RWPE2 (cell line): Measurements from ENCODE around the gene ZNF536.
"Not testable (repeated sequence)": the region's sequence is repeated elsewhere in the genome, so short reads cannot be mapped to it uniquely, and the experiment has no call there.

Experiments
- ATAC-seq: fragments of 200-7000 bp; cut with Tn5 transposase; 3 replicates; pipeline ENCODE4 v1.9.1; 2021; ENCODE audit warnings: low read depth
- DNase-seq: peaks from one replicate; pipeline ENCODE4 v3.0.0-alpha.2; 2020; ENCODE audit warnings: low spot score
- H3K27ac ChIP-seq: fragments of 450-650 bp; 2 replicates; pipeline ENCODE4 v1.5.1; 2017; ENCODE audit warnings: mild to moderate bottlenecking; ENCODE audit not compliant: poor library complexity, severe bottlenecking
- H3K27me3 ChIP-seq: fragments of 250-450 bp; sonication (Bioruptor Pico); 2 replicates; pipeline ENCODE4 v1.5.1; 2021; ENCODE audit warnings: mild to moderate bottlenecking, moderate library complexity; ENCODE audit not compliant: insufficient read depth, poor library complexity, severe bottlenecking
- H3K36me3 ChIP-seq: fragments of 250-450 bp; sonication (Bioruptor Pico); 2 replicates; pipeline ENCODE4 v1.5.1; 2020; ENCODE audit warnings: low read depth, mild to moderate bottlenecking, moderate library complexity
- H3K4me1 ChIP-seq: fragments of 250-450 bp; sonication (Bioruptor Pico); 2 replicates; pipeline ENCODE4 v1.5.1; 2021; ENCODE audit warnings: mild to moderate bottlenecking, moderate library complexity; ENCODE audit not compliant: insufficient read depth, poor library complexity, severe bottlenecking
- H3K4me3 ChIP-seq: fragments of 250-450 bp; sonication (Bioruptor Pico); 2 replicates; pipeline ENCODE4 v1.5.1; 2021; ENCODE audit warnings: mild to moderate bottlenecking, moderate library complexity; ENCODE audit not compliant: severe bottlenecking
- H3K9me3 ChIP-seq: fragments of 250-450 bp; sonication (Bioruptor Pico); 2 replicates; pipeline ENCODE4 v1.5.1; 2021; ENCODE audit warnings: mild to moderate bottlenecking, moderate library complexity; ENCODE audit not compliant: severe bottlenecking
- CTCF ChIP-seq: fragments of 450-650 bp; IDR thresholded peaks from one replicate; pipeline ENCODE4 v1.5.1; 2017; ENCODE audit warnings: mild to moderate bottlenecking, moderate library complexity; ENCODE audit not compliant: poor library complexity, severe bottlenecking

ZNF536 gene

GRCh38 chr19:30345686-30346085, 26.5 kb upstream of the ZNF536 start:
- Histone ChIP-seq H3K4me1 (no peaks in the 10 kb centered on the region), H3K36me3 (no peaks in the 10 kb centered on the region), H3K27ac (no peak overlapping the region), H3K9me3 (no peaks in the 10 kb centered on the region), H3K4me3 (no peak overlapping the region), H3K27me3 (no peaks in the 10 kb centered on the region)
- no peak for TF ChIP-seq CTCF
- ATAC-seq (no peak), DNase-seq (no peak)

- ATAC-seq, H3K27me3 ChIP-seq, DNase-seq, H3K4me1 ChIP-seq, H3K9me3 ChIP-seq, H3K4me3 ChIP-seq, H3K36me3 ChIP-seq, H3K27ac ChIP-seq: not testable (repeated sequence)
These were observed 25.7 kb upstream of the ZNF536 start for GRCh38 chr19:30346468-30346867.

- Histone ChIP-seq H3K36me3 (no peaks in the 10 kb centered on the region), H3K27me3 (no peaks in the 10 kb centered on the region), H3K4me3 (no peak overlapping the region), H3K27ac (no peak overlapping the region), H3K9me3 (no peaks in the 10 kb centered on the region), H3K4me1 (no peaks in the 10 kb centered on the region)
- DNase-seq (no peak), ATAC-seq (no peak)
- no peak for TF ChIP-seq CTCF
These were observed 23.0 kb upstream of the ZNF536 start for GRCh38 chr19:30349131-30349730.

- no peaks in the 10 kb centered on the region for H3K9me3 ChIP-seq
- no peaks in the 10 kb centered on the region for H3K27me3 ChIP-seq
- no peaks in the 10 kb centered on the region for H3K4me1 ChIP-seq
- no peak overlapping the region for H3K27ac ChIP-seq
- TF ChIP-seq CTCF = no peak
- no peaks in the 10 kb centered on the region for H3K36me3 ChIP-seq
- ATAC-seq (no peak), DNase-seq (no peak)
- H3K4me3 ChIP-seq = no peak overlapping the region
These were observed 21.2 kb upstream of the ZNF536 start for GRCh38 chr19:30350692-30351663.

GRCh38 chr19:30351774-30352173, 20.4 kb upstream of the ZNF536 start:
- H3K27me3 ChIP-seq = no peaks in the 10 kb centered on the region

More at GRCh38 chr19:30351774-30352173, 20.4 kb upstream of the ZNF536 start:
- Histone ChIP-seq H3K27ac (no peak overlapping the region), H3K4me1 (no peaks in the 10 kb centered on the region), H3K9me3 (no peaks in the 10 kb centered on the region), H3K36me3 (no peaks in the 10 kb centered on the region), H3K4me3 (no peak overlapping the region)
- no peak for DNase-seq
- no peak for TF ChIP-seq CTCF
- ATAC-seq = no peak
